Colonic mucosa (tissue), 4 donors: ENCODE data around the gene NHLRC2. TPM values are rescaled to one million over a fixed set of nuclear protein-coding genes. Genes with fewer than 3 reads are reported as not detected.
"Not testable (repeated sequence)": the region's sequence is repeated elsewhere in the genome, so short reads cannot be mapped to it uniquely, and the experiment has no call there.

Source experiments
- DNase-seq: peaks from one replicate; pipeline ENCODE4 v3.0.0-alpha.2; 2020
- H3K27ac ChIP-seq: fragments of 200-600 bp; one replicate; pipeline ENCODE4 v1.8.0; 2021
- H3K27me3 ChIP-seq: fragments of 200-600 bp; one replicate; pipeline ENCODE4 v1.8.0; 2021
- H3K36me3 ChIP-seq: fragments of 200-600 bp; one replicate; pipeline ENCODE4 v1.8.0; 2021
- H3K4me1 ChIP-seq: fragments of 200-600 bp; one replicate; pipeline ENCODE4 v1.8.0; 2021; ENCODE audit warnings: mild to moderate bottlenecking
- H3K4me3 ChIP-seq: fragments of 200-600 bp; one replicate; pipeline ENCODE4 v1.8.0; 2021
- H3K9ac ChIP-seq, 2 donors: one replicate each; pipeline ENCODE4 v1.7.0; 2013; ENCODE audit warnings: control low read depth in 2 of 2, low read depth in 2 of 2, low read length in 2 of 2
- H3K9me3 ChIP-seq: fragments of 200-600 bp; one replicate; pipeline ENCODE4 v1.8.0; 2021
- intact Hi-C: fragments of 100-400 bp; cut with DNase I; formaldehyde crosslinking; loops from one replicate; pipeline ENCODE4 v1.14.1; 2022
- total RNA-seq, 2 donors: library from RNA; stranded (reverse); fragmentation: NEBNext Ultra II Directional in 1 of 2; extraction: Animal tissue kit (Norgen Biotek cat#: 25700) in 1 of 2; gene quantifications; one replicate each; pipeline ENCODE4 v1.2.1, GENCODE V29; 2021
- TF ChIP-seq, protein P1 (sequence below): fragments of 200-600 bp; IDR thresholded peaks from one replicate; pipeline ENCODE4 v1.8.0; 2022; ENCODE audit warnings: antibody characterized with exemption, mild to moderate bottlenecking
- donor health status: healthy.
- donor health status: DM: no; HTN: no; CAD: no.
- donor health status: DM: no; HTN: no; CAD: no.

NHLRC2 gene
- total RNA-seq, 2 donors from 2014 or later, result 31.2 to 46.1 TPM

DNA sequence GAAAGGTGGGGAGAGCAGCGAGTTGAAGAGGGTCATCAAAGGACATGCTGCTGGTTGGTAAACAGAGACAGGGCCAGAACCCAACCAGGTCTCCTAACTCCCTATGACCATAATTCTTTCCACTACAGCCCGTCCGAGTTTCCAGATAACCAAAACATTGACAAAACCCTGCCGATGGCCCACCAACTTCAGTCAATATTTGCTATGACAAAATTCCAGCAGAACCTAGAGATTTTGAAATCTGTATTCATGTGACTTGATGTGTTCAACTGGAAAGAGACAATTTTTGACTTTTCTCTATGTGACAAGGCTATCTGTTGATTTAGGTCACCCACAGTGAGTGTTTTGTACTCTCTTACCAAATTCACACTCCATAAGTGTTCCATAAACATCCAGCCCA, 86.7 kb downstream of the NHLRC2 start:
- no peak overlapping the region for H3K9ac ChIP-seq

DNA sequence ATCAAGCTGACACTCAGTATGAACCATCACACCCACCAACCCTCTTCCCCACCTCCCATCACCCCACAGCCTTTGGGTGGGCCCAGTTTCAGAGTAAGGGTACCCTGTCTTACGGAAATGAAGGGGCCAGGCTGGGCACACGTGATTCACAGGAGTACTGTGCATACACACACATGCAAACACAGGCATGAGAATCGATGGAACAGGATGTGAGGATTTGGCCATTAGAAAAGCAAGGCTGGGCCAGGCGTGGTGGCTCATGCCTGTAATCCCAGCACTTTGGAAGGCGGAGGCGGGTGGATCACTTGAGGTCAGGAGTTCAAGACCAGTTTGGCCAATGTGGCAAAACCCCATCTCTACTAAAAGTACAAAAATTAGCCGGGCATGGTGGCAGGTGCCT, 88.7 kb downstream of the NHLRC2 start:
- H3K27ac ChIP-seq, H3K4me3 ChIP-seq, H3K27me3 ChIP-seq, DNase-seq, intact Hi-C loops, H3K9me3 ChIP-seq, H3K36me3 ChIP-seq, H3K4me1 ChIP-seq, H3K9ac ChIP-seq: not testable (repeated sequence)

More for the DNA sequence above, 86.7 kb downstream of the NHLRC2 start:
- no peaks in the 10 kb centered on the region for H3K27me3 ChIP-seq
- no peaks in the 10 kb centered on the region for H3K9me3 ChIP-seq
- H3K4me3 ChIP-seq, result no peak overlapping the region
- intact Hi-C loops, result no loop called here
- H3K36me3 ChIP-seq, result no peaks in the 10 kb centered on the region
- no peak overlapping the region for H3K27ac ChIP-seq
- DNase-seq, result no peak
- TF ChIP-seq, protein P1, sequence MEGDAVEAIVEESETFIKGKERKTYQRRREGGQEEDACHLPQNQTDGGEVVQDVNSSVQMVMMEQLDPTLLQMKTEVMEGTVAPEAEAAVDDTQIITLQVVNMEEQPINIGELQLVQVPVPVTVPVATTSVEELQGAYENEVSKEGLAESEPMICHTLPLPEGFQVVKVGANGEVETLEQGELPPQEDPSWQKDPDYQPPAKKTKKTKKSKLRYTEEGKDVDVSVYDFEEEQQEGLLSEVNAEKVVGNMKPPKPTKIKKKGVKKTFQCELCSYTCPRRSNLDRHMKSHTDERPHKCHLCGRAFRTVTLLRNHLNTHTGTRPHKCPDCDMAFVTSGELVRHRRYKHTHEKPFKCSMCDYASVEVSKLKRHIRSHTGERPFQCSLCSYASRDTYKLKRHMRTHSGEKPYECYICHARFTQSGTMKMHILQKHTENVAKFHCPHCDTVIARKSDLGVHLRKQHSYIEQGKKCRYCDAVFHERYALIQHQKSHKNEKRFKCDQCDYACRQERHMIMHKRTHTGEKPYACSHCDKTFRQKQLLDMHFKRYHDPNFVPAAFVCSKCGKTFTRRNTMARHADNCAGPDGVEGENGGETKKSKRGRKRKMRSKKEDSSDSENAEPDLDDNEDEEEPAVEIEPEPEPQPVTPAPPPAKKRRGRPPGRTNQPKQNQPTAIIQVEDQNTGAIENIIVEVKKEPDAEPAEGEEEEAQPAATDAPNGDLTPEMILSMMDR, result no peak
- no peaks in the 10 kb centered on the region for H3K4me1 ChIP-seq

DNA sequence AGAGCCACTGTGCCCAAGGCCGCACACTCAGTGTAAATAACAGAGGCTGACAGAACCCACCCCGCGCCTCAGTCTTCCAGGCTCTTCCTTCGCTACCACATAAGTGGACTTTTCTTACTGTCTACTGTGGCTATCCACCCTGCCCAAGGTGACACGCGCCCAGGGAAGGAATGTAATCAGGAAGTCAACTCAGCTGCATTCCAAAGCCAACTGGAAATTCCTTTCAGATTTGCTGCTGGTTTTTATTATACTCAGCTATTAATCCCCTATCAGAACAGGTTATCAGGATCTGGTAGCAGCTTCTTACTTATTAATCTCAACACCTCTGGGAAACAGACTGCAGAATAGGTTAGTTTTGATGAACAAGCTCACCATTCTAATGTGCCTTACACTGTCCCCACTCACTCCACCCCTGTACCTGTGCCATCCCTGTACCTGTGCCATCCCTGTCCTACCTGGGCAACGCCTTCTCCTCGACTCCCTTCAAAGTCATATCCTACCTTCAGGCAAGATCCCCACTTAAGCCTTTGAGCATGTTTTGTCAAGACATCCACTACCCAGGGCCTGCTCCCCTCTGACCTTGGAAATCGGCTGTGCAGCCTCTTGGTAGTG, 90.7 kb downstream of the NHLRC2 start:
- H3K4me3 ChIP-seq, result no peak overlapping the region
- no peaks in the 10 kb centered on the region for H3K9me3 ChIP-seq
- peak overlapping the region in 1 of 2 donors; percentile 12 for H3K9ac ChIP-seq
- TF ChIP-seq, protein P1, result no peak
- no peaks in the 10 kb centered on the region for H3K27me3 ChIP-seq
- no peaks in the 10 kb centered on the region for H3K4me1 ChIP-seq
- H3K27ac ChIP-seq, result no peak overlapping the region
- H3K36me3 ChIP-seq, result no peaks in the 10 kb centered on the region
- peak; percentile 68 for DNase-seq
- intact Hi-C loops, result no loop called here

DNA sequence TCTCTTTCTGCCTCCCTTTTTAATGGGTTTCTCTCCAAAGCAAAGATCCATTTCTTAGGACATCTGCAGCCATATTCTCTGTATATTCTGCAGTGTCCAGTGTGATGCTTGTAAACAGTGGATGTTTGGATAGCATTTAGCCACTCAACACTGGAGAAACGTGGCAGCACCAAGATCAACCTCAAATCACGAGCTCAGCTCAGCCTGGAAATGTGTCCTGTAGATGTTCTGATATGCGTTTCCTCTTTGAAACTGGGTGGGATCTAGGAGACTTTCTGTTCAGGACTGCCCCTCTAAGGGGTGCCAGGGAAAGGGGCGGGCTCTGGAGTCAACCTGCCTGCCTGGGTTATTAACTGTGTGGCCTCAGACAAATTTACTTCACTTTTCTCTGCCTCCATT, 91.2 kb downstream of the NHLRC2 start:
- TF ChIP-seq, protein P1, result no peak
- Histone ChIP-seq H3K4me3 (no peak overlapping the region), H3K27ac (no peak overlapping the region), H3K36me3 (no peaks in the 10 kb centered on the region), H3K9ac (no peak overlapping the region), H3K4me1 (no peaks in the 10 kb centered on the region), H3K27me3 (no peaks in the 10 kb centered on the region), H3K9me3 (no peaks in the 10 kb centered on the region)
- intact Hi-C loops, result no loop called here
- no peak for DNase-seq

GRCh38 chr10:113947184-113948041, 93.0 kb downstream of the NHLRC2 start:
- Histone ChIP-seq H3K27me3 (no peaks in the 10 kb centered on the region), H3K9me3 (no peaks in the 10 kb centered on the region), H3K4me1 (no peaks in the 10 kb centered on the region), H3K36me3 (no peaks in the 10 kb centered on the region), H3K27ac (peak overlapping the region; percentile 13), H3K9ac (peak overlapping the region in 1 of 2 donors; percentile 40), H3K4me3 (no peak overlapping the region)
- TF ChIP-seq, protein P1, result no peak
- intact Hi-C loops, result no loop called here
- peak; percentile 61 for DNase-seq

DNA sequence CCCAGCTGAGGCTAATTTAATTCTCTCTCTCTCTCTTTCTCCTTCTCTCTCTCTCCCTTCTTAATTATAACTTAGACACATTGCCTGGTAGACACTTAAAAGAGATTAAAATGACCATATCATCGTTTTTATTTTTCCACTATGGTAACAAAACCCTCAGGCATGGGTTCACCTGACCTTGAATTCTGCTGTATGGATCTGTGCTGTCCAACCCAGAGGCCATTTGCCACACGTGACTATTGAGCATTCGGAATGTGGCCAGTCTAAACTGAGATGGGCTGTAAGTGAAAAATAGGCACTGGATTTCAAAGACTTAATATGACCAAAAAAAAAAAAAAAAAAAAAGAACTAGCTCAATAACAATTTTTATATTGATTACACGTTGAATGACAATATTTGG, 93.6 kb downstream of the NHLRC2 start:
- Histone ChIP-seq H3K4me1 (no peaks in the 10 kb centered on the region), H3K27me3 (no peaks in the 10 kb centered on the region), H3K9me3 (no peaks in the 10 kb centered on the region), H3K36me3 (no peaks in the 10 kb centered on the region), H3K4me3 (no peak overlapping the region), H3K9ac (peak overlapping the region in 1 of 2 donors; percentile 40), H3K27ac (peak overlapping the region; percentile 13)
- intact Hi-C loops, result no loop called here
- TF ChIP-seq, protein P1, result no peak
- DNase-seq, result no peak
